ENCODE measurements around the gene ABHD4. TPM values are rescaled to one million over a fixed set of nuclear protein-coding genes. Genes with fewer than 3 reads are reported as not detected.

Gene ABHD4
- polyA plus RNA-seq, 1 donor, result 25.3 TPM

DNA sequence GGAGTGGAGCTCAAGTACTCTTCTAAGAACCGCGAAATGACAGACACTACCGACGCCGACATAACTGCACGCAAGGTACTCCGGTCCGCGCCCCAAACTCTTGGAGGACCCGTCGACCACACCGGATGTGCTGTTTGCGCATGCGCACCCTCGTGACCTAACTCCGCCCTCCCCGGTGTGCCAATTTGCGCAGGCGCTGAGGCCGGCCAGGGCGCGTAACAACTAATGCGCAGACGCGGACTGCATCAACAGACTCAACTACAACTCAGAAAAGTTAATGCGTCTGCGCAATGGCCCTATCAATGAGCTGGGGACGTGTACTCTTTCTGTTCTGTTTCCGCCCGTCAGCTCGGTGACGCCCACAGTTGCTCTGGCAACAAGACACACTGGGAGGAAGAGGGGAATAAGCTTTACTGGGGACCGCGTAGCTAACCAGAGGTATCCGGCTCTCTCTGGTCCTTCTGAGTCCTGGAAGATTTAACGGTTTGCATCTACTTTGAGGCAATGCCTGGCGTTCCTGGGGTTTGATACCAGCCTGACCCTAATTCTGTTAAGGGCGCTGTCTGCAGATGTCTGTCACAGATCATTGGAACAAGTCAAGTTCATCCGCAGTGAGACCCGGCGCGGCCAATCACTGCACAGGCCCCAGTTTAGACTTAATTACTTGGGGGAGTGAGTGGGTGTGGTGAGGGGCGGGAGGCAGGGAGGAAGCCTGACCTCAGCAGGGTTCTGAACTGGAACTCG lies 8.8 kb upstream of the ABHD4 start, which contains the start of gene DAD1:
Gene DAD1 (minus strand): TSS at position 129 of the 744 bp plus-strand sequence. CDS start 67 bp downstream, at position 62.
- Histone ChIP-seq H3K36me3 (ENCODE audit: control insufficient read depth, insufficient read depth, low read length) (no peaks in the 10 kb centered on the region), H3K9me3 (ENCODE audit: control insufficient read depth, low read depth, low read length) (no peaks in the 10 kb centered on the region), H3K4me1 (ENCODE audit: control insufficient read depth, insufficient read depth, low read length) (peaks cover 6% of the 10 kb centered on the region), H3K4me3 (ENCODE audit: low read length) (peak within 1 kb of the TSS; percentile 96), H3K27me3 (ENCODE audit: control insufficient read depth, insufficient read depth, low read length) (no peaks in the 10 kb centered on the region), H3K27ac (ENCODE audit: low read length) (peak within 1 kb of the TSS; percentile 97)
- no CpG with 5 or more reads among the region's 44 CpGs for WGBS (ENCODE audit: insufficient coverage, low lambda C conversion rate)
- DNase-seq, result peak; percentile 100

DNA sequence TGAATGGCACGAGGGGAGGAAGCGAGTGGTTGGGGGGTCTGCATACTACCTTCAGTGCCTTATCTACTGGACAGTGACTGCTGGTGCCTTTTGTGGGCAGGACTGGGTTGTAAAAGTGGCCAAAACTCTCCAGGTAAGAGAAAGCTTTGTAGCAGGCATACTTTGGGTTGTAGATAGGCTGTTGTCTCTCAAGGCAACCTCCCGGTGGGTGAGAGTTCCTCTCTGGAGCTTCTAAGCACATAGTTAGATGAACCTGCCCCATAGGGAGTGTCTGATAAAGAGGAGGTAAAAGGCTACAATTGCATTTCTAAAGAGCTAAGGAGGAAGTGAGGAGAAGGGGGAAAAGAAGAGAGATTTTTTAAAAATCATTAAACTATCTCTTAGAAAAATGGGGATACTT lies 4.9 kb upstream of the ABHD4 start:
- Histone ChIP-seq H3K27ac (ENCODE audit: low read length) (no peak overlapping the region), H3K4me1 (ENCODE audit: control insufficient read depth, insufficient read depth, low read length) (peaks cover 8% of the 10 kb centered on the region), H3K36me3 (ENCODE audit: control insufficient read depth, insufficient read depth, low read length) (no peaks in the 10 kb centered on the region), H3K4me3 (ENCODE audit: low read length) (no peak overlapping the region), H3K27me3 (ENCODE audit: control insufficient read depth, insufficient read depth, low read length) (no peaks in the 10 kb centered on the region), H3K9me3 (ENCODE audit: control insufficient read depth, low read depth, low read length) (no peaks in the 10 kb centered on the region)
- WGBS (ENCODE audit: insufficient coverage, low lambda C conversion rate), result no CpG with 5 or more reads among the region's 3 CpGs
- DNase-seq, result no peak

DNA sequence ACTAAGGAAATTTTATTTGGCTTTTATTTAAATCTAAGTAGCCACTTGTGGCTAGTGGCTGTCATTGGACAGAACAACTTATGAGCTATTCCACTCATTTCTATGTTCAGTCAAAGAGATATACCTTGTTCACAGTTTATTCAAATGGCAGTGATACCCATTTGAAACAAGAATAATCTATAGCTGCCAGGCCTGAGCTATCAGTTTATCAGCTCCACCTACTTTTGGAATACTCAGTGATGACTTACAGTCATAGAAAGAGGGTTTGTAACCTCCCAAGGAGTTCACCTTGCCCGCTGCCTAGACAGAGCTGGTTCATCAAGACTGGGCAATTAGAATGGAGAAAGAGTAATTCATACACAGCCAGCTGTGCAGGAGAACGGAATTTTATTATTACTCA lies 4.5 kb upstream of the ABHD4 start:
- peaks cover 8% of the 10 kb centered on the region for H3K4me1 ChIP-seq (ENCODE audit: control insufficient read depth, insufficient read depth, low read length)
- H3K27ac ChIP-seq (ENCODE audit: low read length), result no peak overlapping the region
- DNase-seq, result no peak
- H3K9me3 ChIP-seq (ENCODE audit: control insufficient read depth, low read depth, low read length), result no peaks in the 10 kb centered on the region
- H3K4me3 ChIP-seq (ENCODE audit: low read length), result no peak overlapping the region
- no peaks in the 10 kb centered on the region for H3K27me3 ChIP-seq (ENCODE audit: control insufficient read depth, insufficient read depth, low read length)
- H3K36me3 ChIP-seq (ENCODE audit: control insufficient read depth, insufficient read depth, low read length), result no peaks in the 10 kb centered on the region
- WGBS (ENCODE audit: insufficient coverage, low lambda C conversion rate), result no CpG with 5 or more reads among the region's 2 CpGs

DNA sequence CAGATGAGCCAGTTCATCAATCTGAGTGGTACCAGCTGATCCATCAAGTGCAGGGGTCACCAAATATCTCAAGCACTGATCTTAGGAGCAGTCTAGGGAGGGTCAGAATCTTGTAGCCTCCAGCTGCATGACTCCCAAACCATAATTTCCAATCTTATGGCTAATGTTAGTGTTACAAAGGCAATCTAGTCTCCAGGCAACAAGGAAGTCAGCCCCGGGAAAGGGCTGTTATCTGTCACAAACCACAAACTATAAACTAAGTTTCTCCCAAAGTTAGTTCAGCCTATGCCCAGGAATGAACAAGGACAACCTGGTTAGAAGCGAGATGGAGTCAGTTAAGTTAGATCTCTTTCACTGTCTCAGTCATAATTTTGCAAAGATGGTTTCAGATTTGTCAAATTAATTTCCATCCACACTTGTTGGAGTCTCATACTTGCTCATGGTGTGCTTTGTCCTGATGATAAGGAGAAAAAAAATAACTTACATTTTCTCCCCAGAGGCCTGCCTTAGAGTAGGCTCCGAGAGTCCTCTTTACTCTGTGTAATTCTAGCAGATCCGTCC lies 3.9 kb upstream of the ABHD4 start:
- no CpG with 5 or more reads among the region's 4 CpGs for WGBS (ENCODE audit: insufficient coverage, low lambda C conversion rate)
- H3K27ac ChIP-seq (ENCODE audit: low read length), result no peak overlapping the region
- H3K36me3 ChIP-seq (ENCODE audit: control insufficient read depth, insufficient read depth, low read length), result no peaks in the 10 kb centered on the region
- no peak for DNase-seq
- H3K4me1 ChIP-seq (ENCODE audit: control insufficient read depth, insufficient read depth, low read length), result peaks cover 9% of the 10 kb centered on the region
- no peaks in the 10 kb centered on the region for H3K9me3 ChIP-seq (ENCODE audit: control insufficient read depth, low read depth, low read length)
- H3K4me3 ChIP-seq (ENCODE audit: low read length), result no peak overlapping the region
- H3K27me3 ChIP-seq (ENCODE audit: control insufficient read depth, insufficient read depth, low read length), result no peaks in the 10 kb centered on the region

DNA sequence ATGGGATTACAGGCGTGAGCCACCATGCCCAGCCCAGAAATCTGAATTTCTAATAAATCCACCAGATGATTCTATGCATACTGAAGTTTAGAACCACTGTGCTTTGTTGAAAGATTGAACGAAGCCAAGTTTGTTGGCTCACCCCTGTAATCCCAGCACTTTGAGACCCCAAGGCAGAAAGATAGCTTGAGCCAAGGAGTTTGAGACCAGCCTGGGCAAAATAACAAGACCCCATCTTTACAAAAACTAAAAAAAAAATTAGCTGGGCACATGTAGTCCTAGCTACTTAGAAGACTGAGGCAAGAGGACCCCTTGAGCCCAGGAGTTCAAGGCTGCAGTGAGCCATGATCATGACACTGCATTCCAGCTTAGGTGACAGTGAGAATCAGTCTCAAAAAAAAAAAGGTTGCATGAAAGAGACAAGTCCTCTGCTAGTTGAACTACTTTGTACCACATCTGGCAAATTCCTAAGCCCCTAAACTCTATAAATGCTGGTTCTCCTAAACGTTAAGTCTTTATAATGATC lies 1.7 kb upstream of the ABHD4 start:
- no CpG with 5 or more reads among the region's 3 CpGs for WGBS (ENCODE audit: insufficient coverage, low lambda C conversion rate)
- Histone ChIP-seq H3K4me1 (ENCODE audit: control insufficient read depth, insufficient read depth, low read length) (peaks cover 11% of the 10 kb centered on the region), H3K9me3 (ENCODE audit: control insufficient read depth, low read depth, low read length) (no peaks in the 10 kb centered on the region), H3K27ac (ENCODE audit: low read length) (no peak overlapping the region), H3K36me3 (ENCODE audit: control insufficient read depth, insufficient read depth, low read length) (peaks cover under 1% of the 10 kb centered on the region), H3K27me3 (ENCODE audit: control insufficient read depth, insufficient read depth, low read length) (no peaks in the 10 kb centered on the region), H3K4me3 (ENCODE audit: low read length) (no peak overlapping the region)
- DNase-seq, result no peak

DNA sequence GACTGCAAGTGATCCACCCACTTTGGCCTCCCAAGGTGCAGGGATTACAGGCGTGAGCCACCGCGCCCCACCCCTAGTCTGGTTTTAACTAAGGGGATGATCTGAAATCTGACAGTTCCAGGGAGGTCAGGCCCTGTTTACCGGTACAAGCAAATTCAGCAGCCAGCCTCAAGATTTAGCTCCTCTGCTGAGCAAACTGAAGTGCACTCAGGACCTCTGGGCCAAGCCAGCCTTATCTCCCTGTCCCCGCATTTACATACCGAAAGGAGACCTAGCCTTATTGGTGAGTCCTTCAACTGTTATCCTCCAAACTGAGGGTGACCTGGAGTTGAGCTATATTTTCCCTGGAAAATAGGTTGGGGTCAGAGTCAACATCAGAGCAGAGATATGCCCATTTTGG lies 835 bp upstream of the ABHD4 start:
- WGBS (ENCODE audit: insufficient coverage, low lambda C conversion rate), result no CpG with 5 or more reads among the region's 6 CpGs
- Histone ChIP-seq H3K4me3 (ENCODE audit: low read length) (no peak overlapping the region), H3K27ac (ENCODE audit: low read length) (no peak overlapping the region), H3K27me3 (ENCODE audit: control insufficient read depth, insufficient read depth, low read length) (no peaks in the 10 kb centered on the region), H3K36me3 (ENCODE audit: control insufficient read depth, insufficient read depth, low read length) (peaks cover 9% of the 10 kb centered on the region), H3K9me3 (ENCODE audit: control insufficient read depth, low read depth, low read length) (no peaks in the 10 kb centered on the region), H3K4me1 (ENCODE audit: control insufficient read depth, insufficient read depth, low read length) (peaks cover 11% of the 10 kb centered on the region)
- no peak for DNase-seq

DNA sequence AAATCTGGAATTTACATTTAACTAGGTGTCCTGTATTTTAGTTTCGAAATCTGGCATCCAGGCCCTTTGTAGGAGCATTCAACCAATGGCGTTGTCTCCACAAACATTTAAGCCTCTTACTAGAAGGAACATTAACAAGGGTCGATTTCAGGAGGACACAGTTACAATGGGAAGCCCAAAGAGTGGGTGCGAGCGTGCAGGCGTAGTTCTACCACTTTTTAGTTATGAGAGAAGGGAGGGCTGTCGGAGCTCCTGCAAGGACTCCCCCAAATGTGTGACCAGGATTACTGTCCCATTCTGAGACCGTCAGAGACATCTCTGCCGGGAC lies 365 bp upstream of the ABHD4 start:
- peak overlapping the region; percentile 97 for H3K27ac ChIP-seq (ENCODE audit: low read length)
- H3K4me3 ChIP-seq (ENCODE audit: low read length), result peak overlapping the region; percentile 91
- no peak for DNase-seq
- no peaks in the 10 kb centered on the region for H3K9me3 ChIP-seq (ENCODE audit: control insufficient read depth, low read depth, low read length)
- 80% methylated on average over 1 of the region's 9 CpGs for WGBS (ENCODE audit: insufficient coverage, low lambda C conversion rate)
- no peaks in the 10 kb centered on the region for H3K27me3 ChIP-seq (ENCODE audit: control insufficient read depth, insufficient read depth, low read length)
- H3K36me3 ChIP-seq (ENCODE audit: control insufficient read depth, insufficient read depth, low read length), result peaks cover 14% of the 10 kb centered on the region
- peaks cover 11% of the 10 kb centered on the region for H3K4me1 ChIP-seq (ENCODE audit: control insufficient read depth, insufficient read depth, low read length)

DNA sequence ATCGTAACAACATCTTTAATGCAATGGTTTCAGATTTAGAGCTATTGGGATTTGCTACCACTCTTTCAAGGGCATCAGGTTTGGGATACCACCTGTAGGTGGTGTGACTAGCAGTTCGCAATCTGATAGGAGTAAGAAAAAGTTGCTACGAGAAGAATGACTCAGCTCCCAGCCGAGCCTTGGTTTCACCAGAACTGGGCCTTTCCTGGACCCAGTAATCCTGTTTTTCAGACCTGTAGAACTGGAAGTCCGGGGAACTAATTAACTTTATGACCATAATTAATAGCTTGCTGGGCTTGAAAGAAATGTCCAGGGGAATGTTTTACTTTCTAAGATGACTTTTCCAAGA lies 770 bp downstream of the ABHD4 start:
- H3K27me3 ChIP-seq (ENCODE audit: control insufficient read depth, insufficient read depth, low read length), result no peaks in the 10 kb centered on the region
- no peaks in the 10 kb centered on the region for H3K9me3 ChIP-seq (ENCODE audit: control insufficient read depth, low read depth, low read length)
- peak overlapping the region; percentile 97 for H3K27ac ChIP-seq (ENCODE audit: low read length)
- peaks cover 25% of the 10 kb centered on the region for H3K36me3 ChIP-seq (ENCODE audit: control insufficient read depth, insufficient read depth, low read length)
- no CpG with 5 or more reads among the region's 5 CpGs for WGBS (ENCODE audit: insufficient coverage, low lambda C conversion rate)
- H3K4me3 ChIP-seq (ENCODE audit: low read length), result peak overlapping the region; percentile 91
- H3K4me1 ChIP-seq (ENCODE audit: control insufficient read depth, insufficient read depth, low read length), result peaks cover 11% of the 10 kb centered on the region
- DNase-seq, result peak; percentile 68 to 84

DNA sequence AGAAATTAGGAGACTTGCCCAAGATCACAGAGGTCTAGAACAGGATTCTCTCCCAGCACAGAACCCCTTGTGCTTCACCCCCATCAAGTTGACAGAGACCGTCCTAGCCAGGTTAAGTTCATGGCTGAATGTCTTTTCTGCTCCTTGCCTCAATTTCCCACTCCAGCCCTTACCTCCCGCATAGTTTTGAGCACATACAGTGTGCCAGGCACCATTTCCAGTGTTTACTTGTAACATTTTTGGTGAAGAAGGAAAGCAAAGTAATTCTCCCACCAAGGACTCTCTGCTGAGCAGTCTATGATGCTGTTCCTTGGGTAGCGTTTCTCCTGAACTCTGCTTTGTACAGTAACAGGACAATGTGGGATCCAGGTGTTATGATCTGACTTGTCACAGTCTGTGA lies 1.2 kb downstream of the ABHD4 start:
- peaks cover 27% of the 10 kb centered on the region for H3K36me3 ChIP-seq (ENCODE audit: control insufficient read depth, insufficient read depth, low read length)
- peaks cover 11% of the 10 kb centered on the region for H3K4me1 ChIP-seq (ENCODE audit: control insufficient read depth, insufficient read depth, low read length)
- H3K27ac ChIP-seq (ENCODE audit: low read length), result peak overlapping the region; percentile 97
- no CpG with 5 or more reads among the region's 3 CpGs for WGBS (ENCODE audit: insufficient coverage, low lambda C conversion rate)
- H3K4me3 ChIP-seq (ENCODE audit: low read length), result peak overlapping the region; percentile 91
- DNase-seq, result no peak
- H3K9me3 ChIP-seq (ENCODE audit: control insufficient read depth, low read depth, low read length), result no peaks in the 10 kb centered on the region
- H3K27me3 ChIP-seq (ENCODE audit: control insufficient read depth, insufficient read depth, low read length), result no peaks in the 10 kb centered on the region

DNA sequence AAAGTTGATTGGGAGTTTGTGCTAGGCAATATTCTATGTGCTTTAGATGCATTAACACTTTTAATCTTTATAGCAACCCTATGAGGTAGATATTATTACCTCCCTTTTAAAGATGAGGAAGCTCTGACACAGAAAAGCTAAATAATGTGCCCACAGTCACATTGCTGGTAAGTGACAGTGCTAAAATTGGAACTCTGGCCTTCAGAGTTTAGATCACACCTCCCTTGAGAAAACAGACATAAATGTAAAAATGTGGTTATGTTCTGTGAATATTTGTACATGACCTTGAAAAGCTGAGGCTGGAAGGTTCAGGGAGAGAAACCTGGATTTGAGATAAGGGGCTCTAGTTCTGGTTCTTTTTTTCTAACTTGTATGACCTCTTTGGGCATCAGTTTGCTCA lies 1.9 kb downstream of the ABHD4 start:
- H3K36me3 ChIP-seq (ENCODE audit: control insufficient read depth, insufficient read depth, low read length), result peaks cover 34% of the 10 kb centered on the region
- no peak overlapping the region for H3K4me3 ChIP-seq (ENCODE audit: low read length)
- no peaks in the 10 kb centered on the region for H3K9me3 ChIP-seq (ENCODE audit: control insufficient read depth, low read depth, low read length)
- peaks cover 11% of the 10 kb centered on the region for H3K4me1 ChIP-seq (ENCODE audit: control insufficient read depth, insufficient read depth, low read length)
- DNase-seq, result no peak
- H3K27ac ChIP-seq (ENCODE audit: low read length), result no peak overlapping the region
- no peaks in the 10 kb centered on the region for H3K27me3 ChIP-seq (ENCODE audit: control insufficient read depth, insufficient read depth, low read length)

DNA sequence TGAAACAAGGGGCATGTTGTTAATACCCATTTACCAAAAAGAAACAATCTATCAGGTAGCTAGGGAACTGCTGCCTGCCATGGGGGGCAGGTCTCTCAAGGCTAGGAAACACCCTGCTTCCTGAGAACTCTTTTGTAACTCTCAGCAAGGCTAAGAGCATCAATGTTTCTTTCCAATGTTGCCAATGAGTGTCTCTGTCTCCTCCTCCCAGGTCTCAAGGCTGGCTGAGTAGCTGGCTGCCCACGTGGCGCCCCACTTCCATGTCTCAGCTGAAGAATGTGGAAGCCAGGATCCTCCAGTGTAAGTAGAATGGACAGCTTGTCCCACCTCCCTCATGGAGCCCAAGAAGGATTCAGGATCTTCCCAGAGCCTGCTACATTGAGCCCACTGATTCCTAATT lies 3.4 kb downstream of the ABHD4 start:
- Histone ChIP-seq H3K4me1 (ENCODE audit: control insufficient read depth, insufficient read depth, low read length) (peaks cover 11% of the 10 kb centered on the region), H3K27me3 (ENCODE audit: control insufficient read depth, insufficient read depth, low read length) (no peaks in the 10 kb centered on the region), H3K36me3 (ENCODE audit: control insufficient read depth, insufficient read depth, low read length) (peaks cover 48% of the 10 kb centered on the region), H3K27ac (ENCODE audit: low read length) (no peak overlapping the region), H3K9me3 (ENCODE audit: control insufficient read depth, low read depth, low read length) (no peaks in the 10 kb centered on the region), H3K4me3 (ENCODE audit: low read length) (no peak overlapping the region)
- WGBS (ENCODE audit: insufficient coverage, low lambda C conversion rate), result no CpG with 5 or more reads among the region's 2 CpGs
- no peak for DNase-seq
